Activated CD4-positive, alpha-beta T cell treated with anti-CD3 and anti-CD28 coated beads, Interleukin-2, amount 50 U/mL, for 16 hours (primary cell): ENCODE measurements around the gene ACTR3.

Experiments used
- DNase-seq: peaks from one replicate; pipeline ENCODE4 v3.0.0-alpha.2; 2020

ACTR3 gene

GRCh38 chr2:113876503-113877387 is 13.1 kb upstream of the ACTR3 start:
- peak; percentile 78 for DNase-seq

DNA sequence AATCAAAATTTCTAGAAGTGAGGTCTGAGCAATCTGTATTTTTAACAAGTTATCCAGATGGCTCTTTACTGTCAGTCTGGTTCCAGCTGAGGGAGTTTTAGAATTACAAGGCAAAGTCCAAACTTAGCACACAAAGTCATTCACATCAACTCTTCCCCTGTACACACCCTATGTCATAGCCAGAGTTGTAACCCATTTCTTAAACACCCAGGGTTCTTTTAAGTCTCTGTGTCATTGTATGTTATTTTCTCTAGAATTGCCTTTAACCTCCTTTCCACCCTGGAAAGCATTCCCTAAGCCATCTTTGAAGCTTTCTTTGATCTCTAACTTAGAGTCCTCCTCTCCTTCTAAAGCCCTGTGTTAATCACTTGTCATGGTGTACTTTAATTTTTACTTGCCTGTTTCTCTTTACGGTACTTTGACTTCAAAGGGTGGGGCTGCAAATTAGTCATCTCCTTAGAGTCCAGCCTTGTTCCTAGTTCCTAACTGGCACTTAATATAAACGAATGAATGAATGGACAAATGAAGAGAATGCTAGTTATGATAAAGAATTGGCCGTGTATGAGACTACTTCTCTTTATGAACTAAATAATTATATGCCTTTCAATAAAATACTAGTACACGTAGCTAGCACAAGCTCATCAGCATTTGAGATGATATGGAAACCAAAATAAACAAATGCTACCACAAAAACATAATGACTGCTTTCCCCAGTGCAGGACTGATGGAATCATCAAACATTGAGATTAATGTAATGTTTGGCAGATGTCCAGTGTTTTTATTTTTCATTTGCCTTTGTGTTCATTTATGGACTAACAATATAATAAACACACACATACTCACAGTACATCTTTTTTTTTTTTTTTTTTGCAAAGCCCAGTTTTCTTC is 11.9 kb upstream of the ACTR3 start:
- DNase-seq = peak; percentile 25

GRCh38 chr2:113878743-113879142 is 11.1 kb upstream of the ACTR3 start:
- no peak for DNase-seq

GRCh38 chr2:113879457-113879856 is 10.4 kb upstream of the ACTR3 start:
- no peak for DNase-seq

- peak; percentile 90 for DNase-seq
Observed at GRCh38 chr2:113886479-113887008, 3.3 kb upstream of the ACTR3 start.

DNA sequence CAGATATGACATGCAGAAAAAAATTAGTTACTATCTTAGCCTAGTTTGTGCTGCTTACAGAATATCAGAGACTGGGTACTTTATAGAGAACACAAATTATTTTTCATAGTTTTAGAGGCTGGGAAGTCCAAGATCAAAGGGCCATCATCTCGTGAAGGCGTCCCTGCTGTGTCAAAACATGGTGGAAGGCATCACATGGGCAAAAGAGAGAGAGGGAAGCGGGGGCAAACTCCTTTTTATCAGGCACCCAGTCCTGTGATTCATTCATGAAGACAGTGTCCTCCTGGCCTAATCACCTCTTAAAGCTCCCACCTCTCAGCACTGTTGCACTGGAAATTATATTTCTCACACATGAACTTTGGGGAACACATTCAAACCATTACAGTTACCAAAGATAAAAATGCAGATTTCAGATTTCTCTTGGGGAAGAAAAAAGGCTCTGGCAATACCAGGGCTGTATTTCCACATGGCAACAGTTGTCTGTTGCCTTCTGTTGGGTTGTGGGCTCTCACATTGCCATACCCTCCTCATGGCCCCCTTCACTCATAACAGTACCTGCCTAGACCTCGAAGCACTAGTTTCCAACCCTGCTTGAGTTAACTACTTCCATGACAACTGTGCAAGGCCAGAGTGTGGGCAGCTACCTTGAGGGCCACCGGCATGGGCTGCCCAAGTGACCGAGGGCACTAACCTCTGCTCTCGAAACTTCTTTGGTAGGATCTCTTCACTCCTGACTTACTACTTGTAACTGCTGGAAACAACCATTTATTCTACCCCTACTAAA is 2.7 kb upstream of the ACTR3 start:
- peak; percentile 66 for DNase-seq

- DNase-seq = no peak
Observed at GRCh38 chr2:113888641-113889470, 1.0 kb upstream of the ACTR3 start.

DNA sequence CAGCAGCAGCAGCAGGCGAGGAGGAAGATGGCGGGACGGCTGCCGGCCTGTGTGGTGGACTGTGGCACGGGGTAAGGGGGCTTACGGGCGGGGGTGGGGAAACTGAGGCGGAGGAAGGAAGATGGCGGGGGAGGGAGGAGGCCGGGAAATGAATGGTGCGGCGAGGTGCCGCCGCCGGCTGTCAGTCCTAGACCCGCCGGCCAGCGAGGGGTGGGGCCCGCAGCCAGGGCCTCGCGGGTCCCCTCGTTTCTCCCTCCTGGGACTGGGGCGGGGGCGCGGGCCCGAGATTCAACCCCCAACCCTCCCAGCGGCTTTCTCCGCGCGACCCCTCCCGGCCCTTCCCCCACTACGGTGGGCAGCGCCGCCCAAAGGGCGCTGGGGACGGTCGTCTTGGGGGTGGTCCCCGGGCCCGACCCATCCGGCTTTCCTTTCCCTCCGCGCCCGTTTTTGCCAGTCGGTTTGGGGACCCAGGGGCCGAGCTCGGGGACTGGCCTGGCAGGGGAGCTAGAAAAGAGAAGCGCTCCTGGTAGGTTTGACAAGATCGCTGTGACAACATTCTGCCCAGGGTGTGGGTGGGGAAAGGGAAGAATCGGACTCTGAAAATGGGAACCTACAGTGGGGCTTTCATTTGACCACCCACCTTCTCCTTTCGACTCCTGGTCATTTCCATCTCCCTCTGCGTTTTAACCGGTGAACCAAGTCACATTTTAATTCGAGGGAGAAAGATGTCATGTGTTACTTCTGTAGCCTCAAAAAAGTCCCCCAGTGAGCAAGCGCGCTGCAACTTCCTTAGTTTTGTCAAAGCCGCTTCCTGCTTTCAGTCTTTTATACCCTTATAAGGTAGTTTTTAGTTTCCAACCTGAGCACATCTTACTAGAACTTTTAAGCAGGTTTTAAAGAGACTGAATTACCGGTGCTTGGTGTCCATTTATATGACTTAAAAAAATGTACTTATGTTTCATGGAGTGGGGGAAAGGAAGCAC is 655 bp downstream of the ACTR3 start:
- peak; percentile 86 for DNase-seq

DNA sequence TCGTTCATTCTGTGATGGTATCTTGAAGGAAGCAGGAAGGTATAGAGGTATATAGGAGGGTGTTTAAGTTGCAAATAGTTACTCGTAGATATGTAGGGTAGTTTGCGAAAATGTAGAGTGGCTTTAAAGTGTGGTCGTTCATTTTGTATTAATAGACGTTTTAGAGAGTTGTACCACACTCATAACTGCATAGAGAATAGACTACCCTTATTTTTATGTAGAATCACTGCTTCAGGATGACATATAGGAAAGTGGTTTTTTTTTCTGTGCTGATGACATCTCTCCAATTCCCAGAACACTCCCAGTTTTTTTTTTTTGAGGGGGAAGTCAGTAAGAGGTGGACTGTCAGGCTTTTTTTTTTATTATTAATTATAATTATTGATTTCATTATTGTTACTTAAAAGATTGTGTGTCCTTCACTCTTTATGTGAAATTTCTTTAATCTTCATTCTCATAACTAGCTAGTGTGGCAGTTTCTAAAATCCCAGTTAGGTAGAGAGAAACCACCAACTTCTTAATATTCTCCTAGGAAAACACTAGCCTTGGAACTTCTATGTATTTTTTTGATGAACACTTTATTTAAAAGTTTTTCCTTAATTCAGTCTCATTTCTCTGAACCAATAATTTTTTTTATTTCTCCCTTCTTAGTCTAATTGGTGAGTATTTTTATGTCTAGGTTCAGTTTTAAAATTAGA is 1.5 kb downstream of the ACTR3 start:
- DNase-seq = no peak

DNA sequence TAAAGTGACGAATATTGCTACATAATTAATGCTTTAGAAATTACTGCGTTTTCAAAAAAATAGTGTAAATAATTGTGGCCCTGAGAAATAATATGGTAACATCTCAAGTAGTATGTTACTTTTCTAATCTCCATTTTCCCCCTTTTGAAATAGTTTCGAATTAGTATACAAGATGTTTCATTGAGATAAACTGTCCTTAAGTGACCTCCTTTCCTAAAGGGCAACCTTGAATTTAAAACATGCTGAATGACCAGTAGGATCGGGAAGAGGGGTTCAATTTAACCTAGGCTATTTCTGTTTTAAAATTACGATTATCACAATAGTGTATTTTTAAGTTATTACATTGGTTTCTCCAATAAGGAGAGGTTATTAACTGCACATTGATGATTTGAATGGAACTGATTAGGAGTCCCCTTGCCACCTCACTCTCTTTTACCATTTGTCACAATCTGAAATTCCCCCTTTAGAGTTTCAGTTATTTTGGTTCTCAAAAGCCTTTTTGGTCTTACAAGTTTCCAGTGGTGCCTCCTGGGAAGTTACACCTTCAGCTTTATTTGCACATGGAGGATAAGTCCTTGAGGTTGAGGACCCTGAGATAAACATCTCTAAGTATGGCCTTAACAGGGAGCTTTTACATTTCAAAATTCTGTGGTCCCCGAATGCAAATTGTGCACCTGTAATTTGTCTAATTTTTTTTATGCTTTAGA is 2.3 kb downstream of the ACTR3 start:
- no peak for DNase-seq

- DNase-seq = peak; percentile 51
Observed at GRCh38 chr2:113894156-113894743, 4.4 kb downstream of the ACTR3 start.

GRCh38 chr2:113895301-113895700 is 5.4 kb downstream of the ACTR3 start:
- peak; percentile 39 for DNase-seq

DNA sequence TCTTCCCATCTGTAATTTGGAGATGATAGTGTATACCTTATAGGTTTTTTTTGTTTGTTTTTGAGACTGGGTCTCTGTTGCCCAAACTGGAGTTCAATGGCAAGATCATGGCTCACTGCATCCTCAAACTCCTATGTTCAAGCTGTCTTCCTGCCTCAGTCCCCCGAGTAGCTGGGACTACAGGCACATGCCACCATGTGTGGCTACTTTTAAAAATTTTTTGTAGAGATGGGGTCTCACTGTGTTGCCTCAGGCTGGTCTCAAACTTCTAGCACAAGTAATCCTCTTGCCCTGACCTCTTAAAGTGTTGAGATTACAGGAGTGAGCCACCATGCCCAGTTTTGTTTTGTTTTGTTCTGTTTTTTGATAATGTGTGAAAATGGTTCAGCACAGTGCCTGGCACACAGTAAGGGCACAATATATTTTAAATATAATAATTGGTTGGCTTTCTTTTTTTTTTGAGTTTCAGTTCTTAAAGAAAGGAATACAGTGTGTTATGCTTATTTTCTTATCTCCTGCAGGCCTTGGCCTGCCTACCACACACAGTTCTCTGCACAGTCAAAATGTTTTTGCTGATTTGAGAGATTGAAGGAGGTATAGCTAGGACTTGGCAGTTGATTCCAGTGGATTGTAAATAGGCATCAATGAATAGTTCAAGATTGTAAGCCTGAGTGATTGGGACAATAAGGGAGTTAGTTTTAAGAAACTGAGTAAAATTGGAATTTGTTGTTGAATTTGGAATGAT is 6.1 kb downstream of the ACTR3 start:
- DNase-seq = peak; percentile 25

DNA sequence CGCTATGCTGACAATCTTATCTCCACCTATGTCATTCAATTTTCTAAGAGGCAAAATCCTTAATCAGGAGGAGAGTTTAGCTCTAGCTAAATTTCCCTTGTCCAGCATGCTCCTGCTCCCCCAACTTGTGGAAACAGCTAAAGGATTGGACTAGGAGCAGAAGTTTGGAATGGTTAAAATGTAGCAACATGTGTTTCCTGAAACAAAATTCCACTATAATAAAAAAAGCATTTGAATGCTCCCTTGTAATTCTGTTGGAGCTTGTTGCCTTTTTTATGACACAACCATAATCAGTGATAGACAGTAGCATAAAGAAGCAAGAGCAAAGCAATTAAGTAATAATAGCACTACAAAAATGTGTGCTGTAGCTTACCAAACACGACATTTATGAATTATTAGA is 6.9 kb downstream of the ACTR3 start:
- DNase-seq = no peak

DNA sequence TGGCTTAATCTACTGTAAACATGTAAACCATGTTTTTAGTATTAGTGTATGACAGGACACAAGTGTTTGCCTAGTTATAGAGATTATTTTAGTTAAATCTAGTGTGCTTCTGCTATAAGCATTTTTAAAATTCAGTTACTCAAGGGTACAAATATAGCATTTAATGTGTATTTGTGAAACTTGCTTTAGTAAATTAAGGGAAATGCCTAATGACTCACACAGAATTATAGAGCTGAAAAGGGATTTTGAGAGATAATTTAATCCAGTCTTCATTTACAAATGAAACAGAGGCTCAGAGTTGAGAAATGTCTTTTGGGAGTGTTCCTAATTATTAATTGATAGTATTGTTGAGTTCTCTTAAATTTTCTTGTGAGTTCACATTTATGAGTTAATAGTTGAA is 8.2 kb downstream of the ACTR3 start:
- DNase-seq = no peak

DNA sequence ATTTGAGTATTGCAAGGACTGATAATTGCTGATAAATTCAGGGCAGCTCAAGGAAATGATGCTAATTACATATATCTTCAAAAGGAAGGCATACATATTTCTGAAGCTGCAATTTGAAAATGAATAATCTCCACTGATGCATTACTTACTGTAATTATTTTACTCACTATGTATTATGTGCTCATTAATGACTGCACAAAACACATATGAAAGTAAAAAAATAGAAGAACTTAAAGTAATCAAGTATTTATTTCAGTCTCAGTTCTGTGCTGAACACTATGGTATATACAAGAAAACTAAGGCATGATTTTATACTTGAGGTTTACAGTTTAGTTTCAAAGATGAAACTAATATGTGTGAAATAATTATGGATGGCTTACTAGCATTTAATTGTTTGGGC is 9.3 kb downstream of the ACTR3 start:
- DNase-seq = no peak

GRCh38 chr2:113901943-113902342 is 12.1 kb downstream of the ACTR3 start:
- DNase-seq = no peak

GRCh38 chr2:113905886-113906285 is 16.0 kb downstream of the ACTR3 start:
- no peak for DNase-seq
